GM12878 (cell line): ENCODE data around the gene UCP1. TPM values are rescaled to one million over a fixed set of nuclear protein-coding genes. Genes with fewer than 3 reads are reported as not detected.

Experiments
- PML ChIP-seq: IDR thresholded peaks from 2 replicates; pipeline ENCODE4 v1.6.1; 2012; ENCODE audit warnings: low read length, inconsistent platforms
- STAT1 ChIP-seq: fragments of 450-650 bp; conservative IDR thresholded peaks from 2 replicates; pipeline ENCODE4 v1.6.1; 2014; ENCODE audit warnings: antibody characterized with exemption, mild to moderate bottlenecking
- ZNF207 ChIP-seq: fragments of 450-650 bp; IDR thresholded peaks from 2 replicates; pipeline ENCODE4 v1.6.1; 2014; ENCODE audit warnings: antibody characterized with exemption, mild to moderate bottlenecking, borderline replicate concordance
- ZNF24 ChIP-seq: fragments of 450-650 bp; IDR thresholded peaks from 2 replicates; pipeline ENCODE4 v1.6.1; 2017; ENCODE audit warnings: antibody characterized with exemption, mild to moderate bottlenecking
- ZSCAN29 ChIP-seq: fragments of 450-650 bp; IDR thresholded peaks from 2 replicates; pipeline ENCODE4 v1.6.1; 2017; ENCODE audit warnings: mild to moderate bottlenecking, moderate library complexity
- polyA plus RNA-seq, 11 experiments: library from polyadenylated mRNA; depleted of rRNA in 4 of 11; unstranded in 6 of 11; stranded (reverse) in 5 of 11; fragments of >200 nt; fragmentation: Nextera tagmentation in 4 of 11; fragmentation: Illumina TruSeq in 1 of 11; extraction: Ambion mirVana in 4 of 11; extraction: Trizol in 1 of 11; gene quantifications; 1 replicate in 1 of 11; 2 replicates in 10 of 11; pipeline versions ENCODE4 v1.2.1 to v1.2.3, GENCODE V29; 2011 to 2016; ENCODE audit warnings: inconsistent platforms in 2 of 11, missing spikeins in 2 of 11, low read depth in 1 of 11
- total RNA-seq, 4 experiments: library from RNA; depleted of rRNA in 3 of 4; stranded (reverse); fragments of >200 nt in 3 of 4; fragmentation: Illumina TruSeq in 1 of 4; extraction: Trizol in 1 of 4; gene quantifications; 2 replicates each; pipeline versions ENCODE4 v1.2.1 to v1.2.3, GENCODE V29; 2013 to 2021
- TF ChIP-seq, protein P1 (sequence below): fragments of 450-650 bp; formaldehyde crosslinking; IDR thresholded peaks from 2 replicates; pipeline ENCODE4 v1.5.0; 2022; ENCODE audit warnings: mild to moderate bottlenecking, missing genetic modification characterization
- TF ChIP-seq, protein P2 (sequence below): fragments of 450-650 bp; IDR thresholded peaks from 2 replicates; pipeline ENCODE4 v1.6.1; 2018; ENCODE audit warnings: borderline replicate concordance, mild to moderate bottlenecking; ENCODE audit not compliant: partially characterized antibody
- TF ChIP-seq, protein P3 (sequence below): IDR thresholded peaks from 2 replicates; pipeline ENCODE4 v1.6.1; 2011; ENCODE audit warnings: borderline replicate concordance, low read depth, mild to moderate bottlenecking, moderate library complexity, mixed read lengths, low read length; ENCODE audit not compliant: insufficient read depth; ENCODE audit errors: extremely low read length
- TF ChIP-seq, protein P4 (sequence below): IDR thresholded peaks from 2 replicates; pipeline ENCODE4 v1.6.1; 2012; ENCODE audit warnings: improper control_type of control experiment, low read depth, low read length; ENCODE audit not compliant: insufficient replicate concordance

The UCP1 gene
- total and polyA plus RNA-seq, 10 of the 15 experiments (the other 5 are each of a cell fraction or from before 2014, with no cell fraction given): not detected

DNA sequence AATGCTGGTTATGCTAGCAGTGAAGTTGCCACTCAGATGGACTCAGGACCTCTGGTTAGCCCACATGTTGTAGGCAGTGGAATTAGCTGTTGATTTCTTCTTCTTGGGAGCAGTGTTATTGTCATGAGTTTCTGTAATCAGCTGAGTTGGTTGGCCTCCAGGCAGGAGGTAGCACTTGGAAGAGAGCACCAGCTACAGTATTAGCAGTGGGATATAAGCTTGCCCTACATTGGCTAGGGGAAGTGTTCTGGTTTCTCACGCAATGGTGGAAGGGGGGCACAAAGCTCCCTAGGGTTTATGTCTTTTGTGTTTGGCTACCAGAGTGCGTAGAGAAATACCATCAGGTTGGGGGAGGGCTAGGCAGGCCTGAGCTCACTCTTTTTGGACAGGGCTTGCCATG, 34.0 kb upstream of the UCP1 start (continued):
- TF ChIP-seq ZNF24 (no peak), ZNF207 (no peak), PML (no peak), ZSCAN29 (no peak), STAT1 (no peak)
- TF ChIP-seq, protein P1, sequence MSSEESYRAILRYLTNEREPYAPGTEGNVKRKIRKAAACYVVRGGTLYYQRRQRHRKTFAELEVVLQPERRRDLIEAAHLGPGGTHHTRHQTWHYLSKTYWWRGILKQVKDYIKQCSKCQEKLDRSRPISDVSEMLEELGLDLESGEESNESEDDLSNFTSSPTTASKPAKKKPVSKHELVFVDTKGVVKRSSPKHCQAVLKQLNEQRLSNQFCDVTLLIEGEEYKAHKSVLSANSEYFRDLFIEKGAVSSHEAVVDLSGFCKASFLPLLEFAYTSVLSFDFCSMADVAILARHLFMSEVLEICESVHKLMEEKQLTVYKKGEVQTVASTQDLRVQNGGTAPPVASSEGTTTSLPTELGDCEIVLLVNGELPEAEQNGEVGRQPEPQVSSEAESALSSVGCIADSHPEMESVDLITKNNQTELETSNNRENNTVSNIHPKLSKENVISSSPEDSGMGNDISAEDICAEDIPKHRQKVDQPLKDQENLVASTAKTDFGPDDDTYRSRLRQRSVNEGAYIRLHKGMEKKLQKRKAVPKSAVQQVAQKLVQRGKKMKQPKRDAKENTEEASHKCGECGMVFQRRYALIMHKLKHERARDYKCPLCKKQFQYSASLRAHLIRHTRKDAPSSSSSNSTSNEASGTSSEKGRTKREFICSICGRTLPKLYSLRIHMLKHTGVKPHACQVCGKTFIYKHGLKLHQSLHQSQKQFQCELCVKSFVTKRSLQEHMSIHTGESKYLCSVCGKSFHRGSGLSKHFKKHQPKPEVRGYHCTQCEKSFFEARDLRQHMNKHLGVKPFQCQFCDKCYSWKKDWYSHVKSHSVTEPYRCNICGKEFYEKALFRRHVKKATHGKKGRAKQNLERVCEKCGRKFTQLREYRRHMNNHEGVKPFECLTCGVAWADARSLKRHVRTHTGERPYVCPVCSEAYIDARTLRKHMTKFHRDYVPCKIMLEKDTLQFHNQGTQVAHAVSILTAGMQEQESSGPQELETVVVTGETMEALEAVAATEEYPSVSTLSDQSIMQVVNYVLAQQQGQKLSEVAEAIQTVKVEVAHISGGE (CRISPR knock-in tag): no peak
- TF ChIP-seq, protein P2, sequence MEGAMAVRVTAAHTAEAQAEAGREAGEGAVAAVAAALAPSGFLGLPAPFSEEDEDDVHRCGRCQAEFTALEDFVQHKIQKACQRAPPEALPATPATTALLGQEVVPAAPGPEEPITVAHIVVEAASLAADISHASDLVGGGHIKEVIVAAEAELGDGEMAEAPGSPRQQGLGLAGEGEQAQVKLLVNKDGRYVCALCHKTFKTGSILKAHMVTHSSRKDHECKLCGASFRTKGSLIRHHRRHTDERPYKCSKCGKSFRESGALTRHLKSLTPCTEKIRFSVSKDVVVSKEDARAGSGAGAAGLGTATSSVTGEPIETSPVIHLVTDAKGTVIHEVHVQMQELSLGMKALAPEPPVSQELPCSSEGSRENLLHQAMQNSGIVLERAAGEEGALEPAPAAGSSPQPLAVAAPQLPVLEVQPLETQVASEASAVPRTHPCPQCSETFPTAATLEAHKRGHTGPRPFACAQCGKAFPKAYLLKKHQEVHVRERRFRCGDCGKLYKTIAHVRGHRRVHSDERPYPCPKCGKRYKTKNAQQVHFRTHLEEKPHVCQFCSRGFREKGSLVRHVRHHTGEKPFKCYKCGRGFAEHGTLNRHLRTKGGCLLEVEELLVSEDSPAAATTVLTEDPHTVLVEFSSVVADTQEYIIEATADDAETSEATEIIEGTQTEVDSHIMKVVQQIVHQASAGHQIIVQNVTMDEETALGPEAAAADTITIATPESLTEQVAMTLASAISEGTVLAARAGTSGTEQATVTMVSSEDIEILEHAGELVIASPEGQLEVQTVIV: no peak
- TF ChIP-seq, protein P3, sequence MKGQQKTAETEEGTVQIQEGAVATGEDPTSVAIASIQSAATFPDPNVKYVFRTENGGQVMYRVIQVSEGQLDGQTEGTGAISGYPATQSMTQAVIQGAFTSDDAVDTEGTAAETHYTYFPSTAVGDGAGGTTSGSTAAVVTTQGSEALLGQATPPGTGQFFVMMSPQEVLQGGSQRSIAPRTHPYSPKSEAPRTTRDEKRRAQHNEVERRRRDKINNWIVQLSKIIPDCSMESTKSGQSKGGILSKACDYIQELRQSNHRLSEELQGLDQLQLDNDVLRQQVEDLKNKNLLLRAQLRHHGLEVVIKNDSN: no peak
- TF ChIP-seq, protein P4, sequence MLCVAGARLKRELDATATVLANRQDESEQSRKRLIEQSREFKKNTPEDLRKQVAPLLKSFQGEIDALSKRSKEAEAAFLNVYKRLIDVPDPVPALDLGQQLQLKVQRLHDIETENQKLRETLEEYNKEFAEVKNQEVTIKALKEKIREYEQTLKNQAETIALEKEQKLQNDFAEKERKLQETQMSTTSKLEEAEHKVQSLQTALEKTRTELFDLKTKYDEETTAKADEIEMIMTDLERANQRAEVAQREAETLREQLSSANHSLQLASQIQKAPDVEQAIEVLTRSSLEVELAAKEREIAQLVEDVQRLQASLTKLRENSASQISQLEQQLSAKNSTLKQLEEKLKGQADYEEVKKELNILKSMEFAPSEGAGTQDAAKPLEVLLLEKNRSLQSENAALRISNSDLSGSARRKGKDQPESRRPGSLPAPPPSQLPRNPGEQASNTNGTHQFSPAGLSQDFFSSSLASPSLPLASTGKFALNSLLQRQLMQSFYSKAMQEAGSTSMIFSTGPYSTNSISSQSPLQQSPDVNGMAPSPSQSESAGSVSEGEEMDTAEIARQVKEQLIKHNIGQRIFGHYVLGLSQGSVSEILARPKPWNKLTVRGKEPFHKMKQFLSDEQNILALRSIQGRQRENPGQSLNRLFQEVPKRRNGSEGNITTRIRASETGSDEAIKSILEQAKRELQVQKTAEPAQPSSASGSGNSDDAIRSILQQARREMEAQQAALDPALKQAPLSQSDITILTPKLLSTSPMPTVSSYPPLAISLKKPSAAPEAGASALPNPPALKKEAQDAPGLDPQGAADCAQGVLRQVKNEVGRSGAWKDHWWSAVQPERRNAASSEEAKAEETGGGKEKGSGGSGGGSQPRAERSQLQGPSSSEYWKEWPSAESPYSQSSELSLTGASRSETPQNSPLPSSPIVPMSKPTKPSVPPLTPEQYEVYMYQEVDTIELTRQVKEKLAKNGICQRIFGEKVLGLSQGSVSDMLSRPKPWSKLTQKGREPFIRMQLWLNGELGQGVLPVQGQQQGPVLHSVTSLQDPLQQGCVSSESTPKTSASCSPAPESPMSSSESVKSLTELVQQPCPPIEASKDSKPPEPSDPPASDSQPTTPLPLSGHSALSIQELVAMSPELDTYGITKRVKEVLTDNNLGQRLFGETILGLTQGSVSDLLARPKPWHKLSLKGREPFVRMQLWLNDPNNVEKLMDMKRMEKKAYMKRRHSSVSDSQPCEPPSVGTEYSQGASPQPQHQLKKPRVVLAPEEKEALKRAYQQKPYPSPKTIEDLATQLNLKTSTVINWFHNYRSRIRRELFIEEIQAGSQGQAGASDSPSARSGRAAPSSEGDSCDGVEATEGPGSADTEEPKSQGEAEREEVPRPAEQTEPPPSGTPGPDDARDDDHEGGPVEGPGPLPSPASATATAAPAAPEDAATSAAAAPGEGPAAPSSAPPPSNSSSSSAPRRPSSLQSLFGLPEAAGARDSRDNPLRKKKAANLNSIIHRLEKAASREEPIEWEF: no peak
